Stimulated activated CD4-positive, alpha-beta T cell treated with anti-CD3 and anti-CD28 coated beads, TNF-alpha, amount 100 ng/mL, for 4 hours (primary cell): ENCODE results near the gene FBXW11.

ENCODE experiments used
- DNase-seq, 3 experiments: peaks; one replicate each; pipeline ENCODE4 v3.0.0-alpha.2; 2020; ENCODE audit warnings: low read depth in 3 of 3

FBXW11 gene

DNA sequence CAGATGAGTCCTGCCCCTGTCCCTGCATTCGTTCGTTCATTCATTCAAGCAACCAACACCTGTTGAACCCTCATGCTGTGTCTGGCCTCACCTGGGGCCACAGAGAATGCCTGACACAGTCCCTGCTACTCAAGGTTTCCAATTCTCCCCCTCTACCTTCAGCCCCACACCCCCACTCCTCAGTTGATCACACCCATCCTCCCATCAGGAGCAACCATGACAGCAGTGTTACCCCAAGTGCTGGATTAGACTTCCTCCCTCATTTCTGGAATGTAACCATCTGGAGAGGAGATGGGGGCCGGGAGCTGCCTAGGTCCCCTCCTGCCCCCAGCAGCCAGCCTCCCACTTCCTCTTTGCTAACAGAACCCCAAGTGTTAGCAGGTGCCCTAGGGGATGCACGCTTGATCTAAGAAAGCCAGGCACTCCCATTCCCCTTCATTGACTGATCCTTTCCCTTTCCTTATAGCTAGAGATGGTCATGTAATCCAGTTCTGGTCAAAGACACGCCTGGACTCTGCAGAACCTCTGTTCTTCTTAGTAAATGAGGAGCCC, 163.6 kb downstream of the FBXW11 start:
- no peak for DNase-seq

DNA sequence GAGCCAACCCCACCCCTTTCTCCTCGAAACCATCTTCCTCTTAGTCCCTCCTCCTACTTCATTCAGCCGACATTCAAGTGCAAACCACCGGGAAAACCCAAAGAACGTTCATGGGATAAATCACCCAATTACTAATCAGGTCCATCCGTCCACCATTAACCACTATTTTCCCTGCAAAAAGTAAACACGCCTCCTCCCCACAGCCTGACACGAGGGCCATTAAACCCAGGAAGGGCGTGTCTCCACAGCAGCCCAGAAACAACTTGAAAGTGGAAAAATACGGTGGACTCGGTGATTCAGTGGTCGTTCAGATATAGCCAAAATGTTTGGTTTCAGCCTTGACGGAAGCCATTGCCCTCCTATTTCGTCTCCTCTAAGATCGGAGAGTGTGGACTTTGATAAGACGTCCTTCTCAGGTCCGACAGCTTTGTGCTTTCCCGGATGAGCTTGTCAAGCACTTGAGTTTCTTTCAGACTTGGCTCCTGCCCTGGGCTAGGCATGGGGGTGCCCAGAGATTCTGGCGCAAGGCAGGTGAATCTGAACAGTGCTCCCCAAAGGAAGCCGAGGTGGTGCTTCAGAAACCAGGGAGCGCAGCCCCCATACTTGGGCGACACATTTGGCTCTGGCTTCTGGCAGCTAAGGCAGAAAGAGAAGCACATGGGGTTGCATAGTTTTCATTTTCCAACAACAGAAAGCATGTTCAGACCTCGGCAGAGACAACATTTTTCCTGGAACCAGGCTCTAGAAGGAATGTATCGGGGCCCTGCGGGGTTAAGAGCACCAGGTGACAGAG, 164.3 kb downstream of the FBXW11 start:
- DNase-seq = no peak

DNA sequence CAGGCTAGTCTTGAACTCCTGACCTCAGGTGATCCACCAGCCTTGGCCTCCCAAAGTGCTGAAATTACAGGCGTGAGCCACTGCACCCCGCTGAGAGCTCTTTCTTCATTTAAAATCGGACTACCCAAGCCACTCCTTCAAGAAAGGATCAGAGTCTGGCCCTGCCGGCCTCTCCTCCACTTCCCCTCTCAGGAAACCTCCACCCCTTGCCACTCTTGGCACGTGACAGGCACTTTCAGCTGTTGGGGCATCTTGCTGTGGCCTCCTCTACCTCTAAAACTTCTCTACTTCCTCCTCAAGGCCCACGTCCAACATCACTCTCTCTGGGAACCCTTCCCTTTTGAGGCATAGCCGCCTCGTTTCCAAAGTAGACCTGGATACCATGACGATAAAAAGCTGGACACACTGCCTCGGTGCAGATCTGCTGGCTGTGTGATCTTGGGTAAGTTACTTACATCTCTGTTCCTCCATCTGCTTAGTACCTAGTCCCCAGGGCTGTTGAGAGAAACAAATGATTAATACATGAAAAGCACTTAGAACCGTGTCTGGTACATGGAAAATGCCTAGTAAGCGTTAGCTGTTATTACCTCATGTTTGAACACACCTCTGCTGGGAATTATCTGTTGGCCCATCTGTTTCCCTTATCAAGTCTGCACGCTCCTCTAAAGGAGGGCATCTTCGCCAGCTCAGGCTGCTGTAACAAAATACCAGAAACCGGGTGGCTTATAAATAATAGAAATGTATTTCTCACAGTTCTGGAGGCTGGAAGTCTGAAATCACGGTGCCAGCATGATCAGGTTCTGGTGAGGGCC, 165.5 kb downstream of the FBXW11 start:
- no peak for DNase-seq

DNA sequence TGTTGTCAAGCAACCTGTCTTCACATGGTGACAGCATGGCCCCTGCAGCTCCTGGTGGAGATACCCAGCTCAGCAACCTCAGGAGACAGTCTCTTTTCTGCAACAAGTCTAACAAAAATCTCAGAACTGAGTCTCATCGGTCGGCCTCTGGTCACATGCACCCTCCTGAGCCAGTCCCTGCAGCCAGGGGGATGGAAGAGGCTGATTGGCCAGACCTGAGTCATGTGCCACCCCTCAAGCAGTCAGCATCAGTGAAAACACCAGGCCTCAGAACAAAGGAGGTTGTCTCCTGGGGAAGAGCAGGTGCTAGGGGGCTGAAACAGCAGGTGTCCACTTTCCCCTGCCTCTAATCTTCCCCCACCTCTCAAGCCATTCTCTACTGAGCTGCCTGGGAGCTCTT, 166.4 kb downstream of the FBXW11 start:
- DNase-seq = no peak

DNA sequence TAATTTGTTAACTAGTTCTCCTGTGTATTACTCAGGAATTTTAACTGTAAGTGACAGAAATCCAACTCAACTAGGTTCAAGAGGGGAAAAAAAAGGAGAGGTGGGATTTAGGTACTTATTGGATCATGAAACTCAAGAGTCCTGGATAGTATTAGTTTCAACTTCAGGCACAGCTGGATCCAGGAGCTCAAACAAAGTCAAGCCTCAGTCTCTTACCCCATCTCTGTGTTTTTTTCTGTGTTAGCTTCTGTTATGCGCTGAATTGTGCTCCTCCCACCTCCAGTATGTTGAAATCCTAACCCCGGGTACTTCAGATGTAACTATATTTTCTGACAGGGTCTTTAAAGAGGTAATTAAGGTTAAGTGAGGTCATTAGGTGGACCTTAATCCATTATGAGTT, 167.3 kb downstream of the FBXW11 start:
- no peak for DNase-seq

DNA sequence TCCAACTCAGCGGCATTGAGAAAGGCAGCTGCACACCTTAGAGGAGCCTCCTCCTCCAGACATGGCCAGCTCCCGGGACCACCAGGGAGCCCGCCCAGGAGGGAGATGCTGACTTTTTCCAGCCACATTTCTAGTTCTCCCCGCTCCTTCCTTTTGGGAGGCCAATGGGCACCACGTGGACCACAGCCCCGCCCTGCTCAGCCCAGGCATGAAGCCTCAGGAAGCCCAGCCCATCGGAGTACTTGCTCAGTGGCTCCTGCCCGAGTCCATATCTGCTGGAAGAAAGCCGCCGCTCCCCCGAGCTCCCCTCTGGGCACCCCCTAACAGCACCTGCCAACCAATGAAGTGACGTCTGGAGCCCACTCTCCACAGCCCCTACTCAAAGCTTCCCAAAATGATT, 168.4 kb downstream of the FBXW11 start:
- DNase-seq = no peak

DNA sequence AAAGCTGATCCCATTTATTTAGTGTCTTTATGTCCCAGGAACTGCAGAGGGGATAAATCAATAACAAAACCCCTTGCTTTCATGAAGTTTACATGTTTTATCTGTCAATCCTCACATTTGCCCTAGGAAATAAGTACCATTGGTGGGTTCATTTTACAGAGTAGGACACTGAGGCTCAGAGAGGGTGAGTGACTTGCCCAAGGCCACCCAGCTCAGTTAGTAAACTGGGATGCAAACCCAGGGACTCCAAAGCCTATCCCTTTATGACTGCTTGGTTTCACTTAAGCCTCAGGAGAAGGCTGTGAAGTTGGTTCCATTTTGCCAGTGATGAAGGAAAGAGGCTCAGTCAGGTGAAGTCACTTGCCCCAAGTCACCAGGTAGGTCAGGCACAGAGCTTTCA, 168.9 kb downstream of the FBXW11 start:
- DNase-seq = no peak

DNA sequence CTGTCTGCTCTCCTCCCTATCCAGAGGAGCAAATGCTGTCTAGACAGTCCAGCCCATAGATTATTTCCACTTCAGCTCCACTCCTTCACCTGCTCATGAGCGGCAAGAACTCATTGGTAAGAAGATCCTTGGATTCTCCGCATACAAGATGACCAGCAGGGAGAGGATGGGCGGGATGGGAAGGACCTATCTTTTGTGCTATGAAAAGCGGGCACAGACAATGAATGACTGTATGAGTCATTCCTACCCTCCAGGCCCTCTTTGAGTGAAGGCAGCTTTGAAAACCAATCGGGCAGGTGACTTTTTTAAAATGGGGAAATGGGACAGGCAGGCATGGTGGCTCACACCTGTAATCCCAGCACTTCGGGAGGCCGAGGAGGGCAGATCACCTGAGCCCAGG, 171.4 kb downstream of the FBXW11 start:
- DNase-seq = no peak

DNA sequence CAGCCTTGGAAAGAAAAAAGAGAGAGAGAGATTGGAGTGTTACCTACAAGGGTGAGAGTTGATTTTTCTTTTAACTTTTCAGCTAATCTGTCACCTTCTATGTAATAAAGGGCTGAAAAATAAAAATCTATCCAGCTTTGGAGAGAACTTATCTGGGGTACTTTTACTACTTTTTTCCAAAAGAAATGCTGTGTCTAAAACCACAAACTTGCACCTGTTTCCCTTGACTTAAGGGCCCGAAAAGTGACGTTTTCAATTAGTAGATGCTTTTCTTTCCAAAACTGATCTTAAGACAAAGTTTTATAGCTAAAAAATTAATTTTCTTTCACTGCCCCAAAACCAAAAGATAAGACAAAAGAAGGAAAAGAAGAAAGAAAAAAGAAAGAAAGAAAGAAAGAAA, 172.0 kb downstream of the FBXW11 start:
- no peak for DNase-seq

DNA sequence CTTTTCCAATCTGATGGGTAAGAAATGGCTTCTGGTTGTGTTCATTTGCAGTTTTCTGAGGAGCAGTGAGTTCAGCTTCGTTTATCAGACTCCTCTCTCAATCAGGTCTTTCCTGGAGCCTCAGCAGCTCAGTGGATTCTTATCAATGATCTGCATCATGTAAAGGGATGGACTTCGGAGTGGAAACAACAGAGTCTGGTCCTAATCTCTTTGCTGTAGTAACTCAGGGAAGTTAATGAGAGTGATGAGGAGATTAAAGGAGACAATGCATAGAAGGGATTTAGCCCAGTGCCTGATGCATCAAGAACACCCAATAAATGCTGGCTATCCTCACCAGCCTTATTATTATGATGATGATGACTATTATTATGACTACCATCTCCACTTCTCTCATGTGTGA, 173.7 kb downstream of the FBXW11 start:
- no peak for DNase-seq

DNA sequence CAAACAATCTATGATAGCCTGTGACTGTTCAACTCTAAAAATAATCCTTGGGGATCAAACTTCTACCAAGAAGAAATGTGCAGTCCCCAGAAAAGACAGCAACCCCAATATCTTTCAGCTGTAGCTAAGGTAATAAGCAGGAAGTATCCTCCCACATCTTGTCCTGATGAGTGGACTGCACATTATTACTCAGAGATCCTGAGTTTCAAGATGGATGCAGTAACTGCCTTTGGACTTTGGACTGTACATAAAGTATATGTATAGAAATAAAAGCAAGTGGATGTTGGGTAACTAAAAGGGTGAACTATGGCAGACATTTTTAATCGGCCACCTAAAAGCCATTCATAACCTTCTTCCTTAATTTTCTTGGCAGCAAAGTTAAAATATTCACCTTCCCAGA, 175.8 kb downstream of the FBXW11 start:
- DNase-seq = no peak

DNA sequence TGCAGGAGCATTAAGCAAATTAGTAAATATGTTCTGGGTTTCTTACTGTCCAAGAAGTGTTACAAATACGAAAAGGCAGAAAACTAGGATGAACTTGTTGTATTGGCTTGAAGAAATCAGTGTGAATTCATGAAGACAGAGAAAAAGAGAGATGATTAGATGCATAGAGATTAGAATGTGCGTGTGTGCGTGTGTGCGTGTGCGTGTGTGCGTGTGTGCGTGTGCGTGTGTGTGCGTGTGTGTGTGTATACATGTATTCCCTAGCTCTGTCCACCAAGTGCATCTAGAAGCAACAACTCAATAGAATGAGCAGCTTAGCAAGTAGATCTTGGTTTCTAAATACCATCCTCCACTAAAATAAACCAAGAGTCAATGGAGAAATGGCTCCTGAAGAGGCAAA, 179.3 kb downstream of the FBXW11 start:
- no peak for DNase-seq

DNA sequence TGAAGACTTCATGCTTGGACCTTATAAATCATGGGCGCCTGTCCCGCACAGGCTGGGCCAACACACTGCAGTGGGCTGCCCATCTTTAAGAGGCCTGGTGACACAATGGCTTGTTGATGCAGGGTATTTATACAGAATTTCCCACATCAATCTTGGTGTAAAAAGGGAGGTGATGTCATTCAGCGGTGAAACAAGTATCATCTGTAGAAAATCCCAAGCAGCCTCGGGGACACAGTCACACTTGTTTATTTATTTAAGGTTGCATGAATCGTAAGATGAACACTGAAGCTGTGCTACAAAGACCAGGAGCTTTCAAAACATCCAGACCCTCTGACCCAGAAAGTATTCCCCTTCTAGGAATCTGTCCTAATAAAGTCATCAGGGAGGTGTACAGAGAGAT, 180.3 kb downstream of the FBXW11 start:
- no peak for DNase-seq

DNA sequence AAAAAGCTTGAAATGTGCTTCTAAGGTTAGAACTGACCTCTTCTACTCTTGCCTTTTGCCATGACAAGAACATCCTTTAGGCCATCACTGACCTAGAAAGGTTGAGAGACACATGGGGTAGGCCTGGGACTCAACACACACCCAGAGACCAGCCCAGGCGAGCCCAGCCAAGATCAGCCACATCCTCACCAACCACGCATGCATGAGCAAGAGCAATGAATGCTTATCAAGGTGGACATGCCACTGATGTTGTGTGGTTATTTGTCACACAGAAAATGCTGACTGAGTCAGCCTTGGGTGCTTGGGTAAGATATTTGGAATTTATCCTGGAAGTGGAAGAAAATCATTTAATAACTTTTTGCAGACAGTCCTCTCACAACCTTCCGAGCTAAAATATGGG, 181.4 kb downstream of the FBXW11 start:
- no peak for DNase-seq

DNA sequence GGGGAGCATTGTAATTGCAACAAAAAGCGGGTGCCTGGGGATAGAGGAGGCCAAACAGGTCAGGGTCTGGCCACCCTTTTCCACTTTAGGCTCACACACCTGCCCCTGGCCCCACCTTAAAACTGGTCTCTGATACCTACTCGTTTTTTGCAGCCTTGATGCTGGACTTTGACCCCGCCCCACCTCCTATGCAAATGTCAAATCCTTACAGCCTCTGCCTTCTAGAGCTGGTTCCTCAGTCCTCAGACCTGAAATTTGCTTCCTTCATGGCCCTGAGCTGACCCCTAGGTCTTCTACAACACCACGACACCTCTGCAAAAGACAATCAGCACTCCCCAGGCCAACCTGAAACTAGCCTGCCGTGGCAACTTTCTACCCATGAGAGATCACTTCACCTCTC, 183.2 kb downstream of the FBXW11 start:
- no peak for DNase-seq

DNA sequence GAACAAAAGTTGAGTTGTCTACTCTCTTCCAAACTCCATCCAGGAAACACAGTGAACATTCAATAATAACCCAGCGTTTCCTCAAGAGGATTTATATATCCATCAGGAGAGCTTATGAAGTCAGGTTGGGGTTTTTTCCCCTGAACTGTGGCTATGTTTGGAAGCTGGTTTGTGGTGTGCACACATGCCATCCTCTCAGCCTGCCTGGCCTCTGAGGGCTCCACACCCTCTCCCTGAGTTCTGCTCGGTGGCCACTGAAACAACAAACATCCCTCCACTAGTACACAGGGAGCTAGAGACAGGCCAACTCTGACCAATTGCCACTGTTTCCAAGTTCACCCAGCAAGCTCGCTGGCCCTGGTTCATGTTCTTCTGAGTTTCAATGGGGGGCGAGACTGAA, 185.2 kb downstream of the FBXW11 start:
- no peak for DNase-seq

DNA sequence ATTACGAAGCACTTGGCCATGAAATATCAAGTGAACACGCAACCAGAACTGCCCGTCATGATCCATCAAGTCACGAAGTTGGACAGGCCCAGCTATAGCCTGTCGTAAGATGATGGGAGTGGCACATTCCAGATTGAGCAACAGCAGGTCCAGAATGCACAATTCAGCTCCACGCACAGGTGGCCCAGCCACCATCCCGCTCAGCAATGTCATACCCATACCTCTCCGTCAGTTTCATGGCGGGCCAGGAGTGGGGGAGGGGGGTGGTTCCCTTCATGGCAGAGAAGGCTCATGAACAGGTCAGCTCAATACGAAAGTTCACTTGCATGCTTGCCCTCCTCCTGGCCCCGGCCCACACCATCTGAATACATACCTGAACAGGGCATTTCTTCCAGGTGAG, 185.9 kb downstream of the FBXW11 start:
- DNase-seq = no peak

DNA sequence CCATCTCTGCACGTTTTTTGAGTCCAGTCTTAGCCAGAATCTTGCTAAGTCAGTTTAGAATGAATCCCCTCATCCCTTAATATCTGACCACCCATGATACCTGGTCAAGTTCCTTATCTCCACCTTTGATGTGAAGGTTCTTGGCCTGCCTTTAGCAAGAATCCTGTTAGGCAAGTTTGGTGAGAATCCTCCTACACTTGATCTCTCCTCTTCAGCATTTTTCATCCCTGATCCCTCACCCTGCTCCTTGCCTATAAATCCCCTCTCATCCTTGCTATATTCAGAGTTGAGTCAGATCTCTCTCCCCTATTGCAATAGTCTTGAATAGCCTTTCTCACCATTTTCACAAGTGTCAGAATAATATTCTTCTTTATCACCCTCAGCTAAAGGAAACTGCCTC, 189.8 kb downstream of the FBXW11 start:
- no peak for DNase-seq

DNA sequence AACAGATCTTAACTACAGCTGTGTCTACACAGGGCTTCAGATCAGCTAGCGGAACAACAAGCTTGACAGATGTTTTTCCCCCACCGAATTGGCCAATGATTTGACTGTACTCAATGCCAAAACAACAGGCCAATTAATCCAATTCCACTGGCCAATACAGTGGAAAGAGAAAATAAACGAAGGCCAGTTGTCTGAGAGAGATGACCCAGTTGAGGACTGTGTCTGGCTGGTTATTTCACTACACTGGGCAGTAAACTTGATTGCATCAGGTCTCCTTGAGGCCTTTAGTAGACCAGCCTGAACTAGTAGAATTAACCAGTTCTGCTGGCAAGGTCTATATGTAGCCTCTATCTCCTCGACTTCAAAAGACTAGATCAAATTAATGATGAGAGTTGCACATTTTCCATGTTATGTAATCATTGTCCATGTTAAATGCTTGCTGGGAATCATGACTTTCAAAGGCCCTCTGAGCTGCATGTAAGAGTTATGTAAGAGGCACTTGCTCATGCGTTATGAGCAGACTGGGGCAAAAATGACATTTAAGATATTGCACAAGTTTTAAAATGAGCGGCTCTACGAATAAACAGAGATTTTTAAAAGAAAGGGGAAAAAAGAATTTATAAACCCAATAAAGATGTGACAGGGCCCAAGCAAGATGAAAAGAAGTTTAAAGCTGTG, 192.5 kb downstream of the FBXW11 start:
- DNase-seq = no peak

DNA sequence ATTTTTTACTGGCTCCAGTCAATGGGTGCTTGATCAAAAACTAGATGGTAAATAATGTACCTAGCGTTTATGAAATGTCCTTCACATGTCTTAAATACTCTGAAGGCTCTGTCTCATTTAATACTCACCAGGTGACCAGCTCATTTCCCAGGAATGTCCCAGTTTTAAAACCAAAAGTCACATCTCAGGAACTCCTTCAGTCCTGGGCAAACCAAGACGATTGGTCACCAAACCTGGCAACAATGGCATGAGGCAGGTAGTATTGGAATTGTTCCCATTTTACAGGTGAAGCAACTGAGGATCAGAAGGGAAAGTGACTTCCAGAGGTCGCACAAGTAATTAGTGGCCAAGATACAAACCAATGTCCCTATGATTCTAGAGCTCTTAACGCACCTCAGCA, 193.2 kb downstream of the FBXW11 start:
- no peak for DNase-seq
